OCI-LY7 (cell line): Measurements from ENCODE around the gene CRB1. TPM values are rescaled to one million over a fixed set of nuclear protein-coding genes. Genes with fewer than 3 reads are reported as not detected.

Experiments
- BruUV-seq: library from RNA; stranded (reverse); fragments of 400-500 nt; replicated peaks from 2 replicates; lab custom pipeline; 2021; lab: Mats Ljungman, UMichigan
- CTCF ChIA-PET: fragments of 300-600 bp; sonication (Branson Sonifier 250); formaldehyde crosslinking; loops from one replicate; lab custom pipeline; 2022; ENCODE audit warnings: antibody characterized with exemption; ENCODE audit not compliant: unreplicated experiment; lab: Charles Lee
- POLR2A ChIA-PET: fragments of 300-600 bp; sonication (Branson Sonifier 250); formaldehyde crosslinking; loops from one replicate; lab custom pipeline; 2022; ENCODE audit warnings: antibody characterized with exemption; lab: Charles Lee
- DNase-seq: peaks from one replicate; pipeline ENCODE4 v3.0.0-alpha.2; 2015; ENCODE audit warnings: low spot score
- H2AFZ ChIP-seq: fragments of 200-600 bp; sonication (generic), shearing (Covaris generic); 2 replicates; pipeline ENCODE4 v1.6.1; 2014; ENCODE audit warnings: mild to moderate bottlenecking, antibody characterized with exemption, low read length, moderate library complexity
- H3K27ac ChIP-seq: fragments of 200-600 bp; sonication (generic); 2 replicates; pipeline ENCODE4 v1.5.1; 2014; ENCODE audit warnings: mixed run types, low read depth, mild to moderate bottlenecking, moderate library complexity, low read length, inconsistent platforms; ENCODE audit not compliant: poor library complexity, severe bottlenecking
- H3K36me3 ChIP-seq: fragments of 200-600 bp; sonication (generic); 2 replicates; pipeline ENCODE4 v1.6.1; 2014; ENCODE audit warnings: mild to moderate bottlenecking, antibody characterized with exemption, low read length, moderate library complexity, mixed read lengths; ENCODE audit not compliant: insufficient read depth
- H3K4me1 ChIP-seq: fragments of 200-600 bp; sonication (generic); 2 replicates; pipeline ENCODE4 v1.5.1; 2014; ENCODE audit warnings: mild to moderate bottlenecking, low read length; ENCODE audit not compliant: insufficient read depth, poor library complexity, severe bottlenecking
- H3K4me2 ChIP-seq: fragments of 200-600 bp; sonication (generic); 2 replicates; pipeline ENCODE4 v1.6.1; 2014; ENCODE audit warnings: mild to moderate bottlenecking, low read length
- H3K4me3 ChIP-seq: fragments of 200-600 bp; sonication (generic); 2 replicates; pipeline ENCODE4 v1.5.1; 2014; ENCODE audit warnings: mild to moderate bottlenecking, low read depth, low read length; ENCODE audit not compliant: poor library complexity, severe bottlenecking
- H3K79me2 ChIP-seq: fragments of 200-600 bp; sonication (generic); 2 replicates; pipeline ENCODE4 v1.6.1; 2016; ENCODE audit warnings: low read depth, mild to moderate bottlenecking, low read length, moderate library complexity, mixed read lengths; ENCODE audit not compliant: insufficient read depth
- H3K9me2 ChIP-seq: fragments of 200-600 bp; sonication (generic); 2 replicates; pipeline ENCODE4 v1.6.1; 2016; ENCODE audit warnings: mild to moderate bottlenecking, low read length, mixed read lengths; ENCODE audit not compliant: insufficient read depth
- H3K9me3 ChIP-seq: fragments of 200-600 bp; sonication (generic); 2 replicates; pipeline ENCODE4 v1.6.1; 2014; ENCODE audit warnings: mild to moderate bottlenecking, mixed run types, low read length, mixed read lengths
- H4K20me1 ChIP-seq: fragments of 200-600 bp; sonication (generic); 2 replicates; pipeline ENCODE4 v1.6.1; 2014; ENCODE audit warnings: mild to moderate bottlenecking, antibody characterized with exemption, low read length, moderate library complexity, mixed read lengths; ENCODE audit not compliant: insufficient read depth
- EZH2phosphoT487 ChIP-seq: fragments of 200-600 bp; sonication (generic); IDR thresholded peaks from 2 replicates; pipeline ENCODE4 v1.6.1; 2018; ENCODE audit warnings: low read depth, borderline replicate concordance, mild to moderate bottlenecking, mixed run types, antibody characterized with exemption, low read length, moderate library complexity, mixed read lengths
- intact Hi-C: fragments of 100-400 bp; cut with micrococcal nuclease; formaldehyde crosslinking; loops from one replicate; pipeline ENCODE4 v1.10.0; 2022; ENCODE audit not compliant: unreplicated experiment
- small RNA-seq: library from RNA; depleted of rRNA; stranded (forward); fragments of <200 nt; gene quantifications from one replicate; pipeline ENCODE3, GENCODE V24; 2014
- total RNA-seq, 2 experiments: library from RNA; depleted of rRNA in 1 of 2; stranded (reverse); fragments of >200 nt in 1 of 2; shearing (Covaris generic) in 1 of 2; gene quantifications; 2 replicates each; pipeline ENCODE4 v1.2.3, GENCODE V29; 2014 to 2022
- TF ChIP-seq, protein P1 (sequence below): fragments of 200-600 bp; sonication (generic); conservative IDR thresholded peaks from 2 replicates; pipeline ENCODE4 v1.5.1; 2014; ENCODE audit warnings: mild to moderate bottlenecking, antibody characterized with exemption, low read length, moderate library complexity, mixed read lengths

The CRB1 gene
- total RNA-seq, 2 experiments from 2014 or later = 0.25 TPM; not detected in 1

- Histone ChIP-seq H2AFZ (no peak overlapping the region), H3K27ac (no peak overlapping the region), H3K4me2 (no peak overlapping the region), H3K4me1 (no peaks in the 10 kb centered on the region), H4K20me1 (no peaks in the 10 kb centered on the region), H3K9me3 (no peaks in the 10 kb centered on the region), H3K4me3 (no peak overlapping the region), H3K36me3 (no peaks in the 10 kb centered on the region), H3K79me2 (no peaks in the 10 kb centered on the region), H3K9me2 (no peaks in the 10 kb centered on the region)
- ChIA-PET CTCF (no interaction called here), POLR2A (interaction anchor here (1.3 kb wide), 1 partner anchor 9 kb away, joined by 7 read pairs; no protein-coding TSS in a partner anchor)
- no TSS peak for BruUV-seq
- peak; percentile 61 for DNase-seq
- TF ChIP-seq EZH2phosphoT487 = no peak
- TF ChIP-seq, protein P1, sequence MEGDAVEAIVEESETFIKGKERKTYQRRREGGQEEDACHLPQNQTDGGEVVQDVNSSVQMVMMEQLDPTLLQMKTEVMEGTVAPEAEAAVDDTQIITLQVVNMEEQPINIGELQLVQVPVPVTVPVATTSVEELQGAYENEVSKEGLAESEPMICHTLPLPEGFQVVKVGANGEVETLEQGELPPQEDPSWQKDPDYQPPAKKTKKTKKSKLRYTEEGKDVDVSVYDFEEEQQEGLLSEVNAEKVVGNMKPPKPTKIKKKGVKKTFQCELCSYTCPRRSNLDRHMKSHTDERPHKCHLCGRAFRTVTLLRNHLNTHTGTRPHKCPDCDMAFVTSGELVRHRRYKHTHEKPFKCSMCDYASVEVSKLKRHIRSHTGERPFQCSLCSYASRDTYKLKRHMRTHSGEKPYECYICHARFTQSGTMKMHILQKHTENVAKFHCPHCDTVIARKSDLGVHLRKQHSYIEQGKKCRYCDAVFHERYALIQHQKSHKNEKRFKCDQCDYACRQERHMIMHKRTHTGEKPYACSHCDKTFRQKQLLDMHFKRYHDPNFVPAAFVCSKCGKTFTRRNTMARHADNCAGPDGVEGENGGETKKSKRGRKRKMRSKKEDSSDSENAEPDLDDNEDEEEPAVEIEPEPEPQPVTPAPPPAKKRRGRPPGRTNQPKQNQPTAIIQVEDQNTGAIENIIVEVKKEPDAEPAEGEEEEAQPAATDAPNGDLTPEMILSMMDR = peak; percentile 88
- intact Hi-C loops = loop anchor here (10.0 kb wide), 1 partner anchor 938 kb away; no protein-coding TSS in a partner anchor
Observed at GRCh38 chr1:197526736-197527371, 258.8 kb downstream of the CRB1 start.

Small RNA genes lying within 50 kb of the gene (small RNA-seq; reads per million reads assigned to genes)
- gene MRPS21P3 = not detected

Other genes with a start within 250 kb of the CRB1 start
- 0.05 TPM in 1 of 2 replicates, not detected in the other for gene F13B, start 201.0 kb upstream of the CRB1 start, total RNA-seq (2014; rRNA removed; shearing (Covaris generic))
- gene F13B, start 201.0 kb upstream of the CRB1 start, total RNA-seq (2022) = not detected in 2 replicates
- gene ASPM, start 121.6 kb upstream of the CRB1 start, total RNA-seq (2014; rRNA removed; shearing (Covaris generic)) = 88.4 and 88.6 TPM in 2 replicates
- 76.8 and 93.9 TPM in 2 replicates for gene ASPM, start 121.6 kb upstream of the CRB1 start, total RNA-seq (2022)
- gene ZBTB41, start 67.0 kb upstream of the CRB1 start, total RNA-seq (2014; rRNA removed; shearing (Covaris generic)) = 5.9 and 6.4 TPM in 2 replicates
- 9.8 and 10.9 TPM in 2 replicates for gene ZBTB41, start 67.0 kb upstream of the CRB1 start, total RNA-seq (2022)